PC-3 (cell line): ENCODE data around the gene TRPV6. TPM values are rescaled to one million over a fixed set of nuclear protein-coding genes. Genes with fewer than 3 reads are reported as not detected.

Source experiments
- ATAC-seq: fragments of 200-7000 bp; cut with Tn5 transposase; 2 replicates; pipeline ENCODE4 v1.9.1; 2020; ENCODE audit warnings: mild to moderate bottlenecking, moderate library complexity
- BruUV-seq: library from RNA; stranded (reverse); fragments of 400-500 nt; replicated peaks from 2 replicates; lab custom pipeline; 2021; lab: Mats Ljungman, UMichigan
- CTCF ChIA-PET: fragments of 300-600 bp; sonication (Branson Sonifier 250); formaldehyde crosslinking; loops from one replicate; lab custom pipeline; 2022; ENCODE audit warnings: antibody characterized with exemption; lab: Charles Lee
- POLR2A ChIA-PET: fragments of 300-600 bp; sonication (Branson Sonifier 250); formaldehyde crosslinking; loops from one replicate; lab custom pipeline; 2022; ENCODE audit warnings: antibody characterized with exemption; ENCODE audit not compliant: unreplicated experiment; lab: Charles Lee
- DNase-seq: peaks from one replicate; pipeline ENCODE4 v3.0.0-alpha.2; 2015
- H2AFZ ChIP-seq: fragments of 300-600 bp; sonication (generic); 2 replicates; pipeline ENCODE4 v1.6.0; 2016; ENCODE audit warnings: antibody characterized with exemption, low read length
- H3F3A ChIP-seq: fragments of 300-600 bp; sonication (generic); one replicate; pipeline ENCODE4 v1.6.0; 2017; ENCODE audit warnings: antibody characterized with exemption, low read length, control low read depth, mild to moderate bottlenecking; ENCODE audit not compliant: unreplicated experiment
- H3K27ac ChIP-seq: fragments of 300-600 bp; sonication (generic); 2 replicates; pipeline ENCODE4 v1.5.1; 2016; ENCODE audit warnings: mild to moderate bottlenecking, low read length
- H3K27me3 ChIP-seq: fragments of 300-600 bp; sonication (generic); 2 replicates; pipeline ENCODE4 v1.6.1; 2016; ENCODE audit warnings: low read length, mixed read lengths
- H3K36me3 ChIP-seq: fragments of 300-600 bp; sonication (generic); 2 replicates; pipeline ENCODE4 v1.6.1; 2016; ENCODE audit warnings: low read depth, mixed run types, low read length, mixed read lengths
- H3K4me1 ChIP-seq: fragments of 300-600 bp; sonication (generic); 2 replicates; pipeline ENCODE4 v1.5.1; 2016; ENCODE audit warnings: low read length; ENCODE audit not compliant: insufficient read depth
- H3K4me2 ChIP-seq: fragments of 300-600 bp; sonication (generic); 2 replicates; pipeline ENCODE4 v1.6.0; 2016; ENCODE audit warnings: low read length
- H3K4me3 ChIP-seq: fragments of 300-600 bp; sonication (generic); 2 replicates; pipeline ENCODE4 v1.5.1; 2016; ENCODE audit warnings: mild to moderate bottlenecking, low read length, mixed read lengths
- H3K79me2 ChIP-seq: fragments of 300-600 bp; sonication (generic); 2 replicates; pipeline ENCODE4 v1.6.1; 2017; ENCODE audit warnings: low read length, mixed read lengths
- H3K9ac ChIP-seq: fragments of 300-600 bp; sonication (generic); 2 replicates; pipeline ENCODE4 v1.6.0; 2016; ENCODE audit warnings: mild to moderate bottlenecking, low read length
- H3K9me2 ChIP-seq: fragments of 300-600 bp; sonication (generic); replicated peaks from 2 replicates; pipeline ENCODE4 v1.6.1; 2016; ENCODE audit warnings: mixed run types, low read length, mixed read lengths
- H3K9me3 ChIP-seq: fragments of 300-600 bp; sonication (generic); 2 replicates; pipeline ENCODE4 v1.6.1; 2016; ENCODE audit warnings: low read length, mixed read lengths
- H4K20me1 ChIP-seq: fragments of 300-600 bp; sonication (generic); 2 replicates; pipeline ENCODE4 v1.6.1; 2016; ENCODE audit warnings: low read length, mixed read lengths
- CTCF ChIP-seq: fragments of 300-600 bp; sonication (generic); conservative IDR thresholded peaks from 2 replicates; pipeline ENCODE4 v1.5.1; 2017; ENCODE audit warnings: antibody characterized with exemption, low read depth, mild to moderate bottlenecking, low read length
- EZH2 ChIP-seq: fragments of 300-600 bp; sonication (generic); IDR thresholded peaks from one replicate; pipeline ENCODE4 v1.6.1; 2017; ENCODE audit warnings: antibody characterized with exemption, mild to moderate bottlenecking, low read length; ENCODE audit not compliant: unreplicated experiment
- EZH2phosphoT487 ChIP-seq: fragments of 300-600 bp; sonication (generic); IDR thresholded peaks from 2 replicates; pipeline ENCODE4 v1.6.1; 2018; ENCODE audit warnings: mild to moderate bottlenecking, antibody characterized with exemption, low read length, borderline replicate concordance
- intact Hi-C: fragments of 100-400 bp; cut with micrococcal nuclease; formaldehyde crosslinking; loops from 2 replicates; pipeline ENCODE4 v1.9.0; 2023
- total RNA-seq: library from RNA; depleted of rRNA; stranded (reverse); fragments of >200 nt; gene quantifications from 2 replicates; pipeline ENCODE4 v1.2.3, GENCODE V29; 2014

Gene TRPV6
- total RNA-seq, 1 experiment from 2014 or later = 1.4 TPM

- Histone ChIP-seq H2AFZ (no peak overlapping the region), H3K79me2 (no peaks in the 10 kb centered on the region), H3K27ac (no peak overlapping the region), H3K9me2 (no peaks in the 10 kb centered on the region), H3K36me3 (no peaks in the 10 kb centered on the region), H3K27me3 (peaks cover 74% of the 10 kb centered on the region), H3K4me2 (no peak overlapping the region), H3K4me1 (no peaks in the 10 kb centered on the region), H4K20me1 (no peaks in the 10 kb centered on the region), H3K4me3 (no peak overlapping the region), H3K9ac (no peak overlapping the region), H3F3A (no peaks in the 10 kb centered on the region), H3K9me3 (no peaks in the 10 kb centered on the region)
- intact Hi-C loops = no loop called here
- POLR2A ChIA-PET = no interaction called here
- BruUV-seq = no TSS peak
- ATAC-seq (no peak), DNase-seq (no peak)
- TF ChIP-seq EZH2 = no peak
- TF ChIP-seq EZH2phosphoT487 = no peak
- TF ChIP-seq CTCF = no peak
- CTCF ChIA-PET = no interaction called here
These were observed 33.4 kb upstream of the TRPV6 start for GRCh38 chr7:142918901-142919300.

GRCh38 chr7:142917447-142917846 is 31.9 kb upstream of the TRPV6 start:
- no peaks in the 10 kb centered on the region for H3F3A ChIP-seq
- ChIA-PET POLR2A (no interaction called here), CTCF (no interaction called here)
- H3K4me1 ChIP-seq = no peaks in the 10 kb centered on the region
- TF ChIP-seq EZH2phosphoT487 (no peak), CTCF (no peak), EZH2 (no peak)
- DNase-seq (no peak), ATAC-seq (no peak)
- no peaks in the 10 kb centered on the region for H3K9me2 ChIP-seq
- H3K4me3 ChIP-seq = no peak overlapping the region
- no peak overlapping the region for H3K9ac ChIP-seq
- H3K79me2 ChIP-seq = no peaks in the 10 kb centered on the region
- no peak overlapping the region for H2AFZ ChIP-seq
- intact Hi-C loops = no loop called here
- H3K27ac ChIP-seq = no peak overlapping the region
- peaks cover 68% of the 10 kb centered on the region for H3K27me3 ChIP-seq
- H4K20me1 ChIP-seq = no peaks in the 10 kb centered on the region
- H3K36me3 ChIP-seq = no peaks in the 10 kb centered on the region
- H3K9me3 ChIP-seq = no peaks in the 10 kb centered on the region
- BruUV-seq = no TSS peak
- H3K4me2 ChIP-seq = no peak overlapping the region

GRCh38 chr7:142916508-142916907 is 31.0 kb upstream of the TRPV6 start:
- Histone ChIP-seq H3K4me2 (no peak overlapping the region), H3K4me1 (no peaks in the 10 kb centered on the region), H3K79me2 (no peaks in the 10 kb centered on the region), H4K20me1 (no peaks in the 10 kb centered on the region), H3K4me3 (no peak overlapping the region), H3F3A (no peaks in the 10 kb centered on the region), H3K9ac (no peak overlapping the region), H3K9me3 (no peaks in the 10 kb centered on the region), H3K27me3 (peaks cover 71% of the 10 kb centered on the region), H2AFZ (no peak overlapping the region), H3K36me3 (no peaks in the 10 kb centered on the region), H3K9me2 (no peaks in the 10 kb centered on the region), H3K27ac (no peak overlapping the region)
- ATAC-seq (no peak), DNase-seq (no peak)
- ChIA-PET CTCF (no interaction called here), POLR2A (no interaction called here)
- no peak for TF ChIP-seq EZH2phosphoT487
- no TSS peak for BruUV-seq
- intact Hi-C loops = no loop called here
